Activated CD4-positive, alpha-beta memory T cell treated with anti-CD3 and anti-CD28 coated beads, Interleukin-2, amount 10 ng/mL, durations not matched to agents 7 days and 5 days (primary cell): ENCODE data around the gene RAB41. TPM values are rescaled to one million over a fixed set of nuclear protein-coding genes. Genes with fewer than 3 reads are reported as not detected.
"Not testable (repeated sequence)": the region's sequence is repeated elsewhere in the genome, so short reads cannot be mapped to it uniquely, and the experiment has no call there.

Source experiments
- CTCF ChIA-PET: fragments of 350-600 bp; sonication (Branson Sonifier 250); formaldehyde crosslinking; loops from one replicate; lab custom pipeline; 2021; ENCODE audit warnings: antibody characterized with exemption, inconsistent platforms; lab: Charles Lee
- POLR2A ChIA-PET: fragments of 350-600 bp; sonication (Branson Sonifier 250); formaldehyde crosslinking; loops from one replicate; lab custom pipeline; 2021; ENCODE audit warnings: antibody characterized with exemption; lab: Charles Lee
- DNase-seq: peaks from one replicate; pipeline ENCODE4 v3.0.0-alpha.2; 2020
- H3K27ac Mint-ChIP-seq: one replicate; pipeline ENCODE4 v1.8.0; 2021; ENCODE audit warnings: mild to moderate bottlenecking, mixed read lengths
- H3K27me3 Mint-ChIP-seq: one replicate; pipeline ENCODE4 v1.8.0; 2021; ENCODE audit warnings: mixed read lengths
- H3K36me3 Mint-ChIP-seq: one replicate; pipeline ENCODE4 v1.8.0; 2021; ENCODE audit warnings: low read depth, mixed read lengths
- H3K4me1 Mint-ChIP-seq: one replicate; pipeline ENCODE4 v1.8.0; 2021; ENCODE audit warnings: mixed read lengths
- H3K4me3 Mint-ChIP-seq: one replicate; pipeline ENCODE4 v1.8.0; 2021; ENCODE audit warnings: mild to moderate bottlenecking, mixed read lengths
- H3K9me3 Mint-ChIP-seq: one replicate; pipeline ENCODE4 v1.8.0; 2021; ENCODE audit warnings: mixed read lengths
- total RNA-seq, 2 experiments: library from RNA; stranded (reverse); gene quantifications; one replicate each; pipeline ENCODE4 v1.2.3, GENCODE V29; 2021

The RAB41 gene
- total RNA-seq, 2 experiments from 2014 or later: not detected

DNA sequence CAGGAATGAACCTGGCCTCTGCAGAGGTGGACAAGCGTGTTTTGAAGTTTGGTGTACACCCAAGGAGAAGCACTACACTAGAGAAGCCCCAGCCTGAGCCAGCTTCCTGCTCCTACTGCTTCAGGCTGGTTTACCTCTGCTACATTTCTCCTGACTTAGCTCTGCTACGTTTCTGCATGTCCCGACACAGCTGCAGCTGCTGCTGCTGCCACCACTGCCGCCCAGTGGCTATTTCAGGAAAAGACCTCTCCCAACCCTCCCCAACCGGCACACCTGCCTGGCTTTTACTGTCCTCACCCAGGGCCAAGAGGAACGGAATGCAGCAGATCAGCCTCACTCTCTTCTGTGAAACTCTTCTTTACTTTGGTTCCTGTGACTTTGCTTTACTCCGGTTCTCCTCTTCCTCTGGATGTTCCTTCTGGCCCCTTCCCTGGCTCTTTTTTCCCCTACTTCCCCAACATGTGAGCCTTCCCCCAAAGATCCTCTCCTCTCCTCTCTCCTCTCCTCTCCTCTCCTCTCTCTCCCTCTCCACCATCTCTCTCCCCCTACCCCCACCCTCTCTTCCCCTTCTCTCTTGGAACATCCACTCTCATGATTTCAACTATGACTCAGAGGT, 18.9 kb upstream of the RAB41 start:
- peak; percentile 35 for DNase-seq
- Mint-ChIP-seq H3K27ac (no peak overlapping the region), H3K4me1 (peaks cover under 1% of the 10 kb centered on the region), H3K9me3 (no peaks in the 10 kb centered on the region), H3K4me3 (no peak overlapping the region), H3K36me3 (no peaks in the 10 kb centered on the region), H3K27me3 (no peaks in the 10 kb centered on the region)
- ChIA-PET POLR2A (no interaction called here), CTCF (no interaction called here)

DNA sequence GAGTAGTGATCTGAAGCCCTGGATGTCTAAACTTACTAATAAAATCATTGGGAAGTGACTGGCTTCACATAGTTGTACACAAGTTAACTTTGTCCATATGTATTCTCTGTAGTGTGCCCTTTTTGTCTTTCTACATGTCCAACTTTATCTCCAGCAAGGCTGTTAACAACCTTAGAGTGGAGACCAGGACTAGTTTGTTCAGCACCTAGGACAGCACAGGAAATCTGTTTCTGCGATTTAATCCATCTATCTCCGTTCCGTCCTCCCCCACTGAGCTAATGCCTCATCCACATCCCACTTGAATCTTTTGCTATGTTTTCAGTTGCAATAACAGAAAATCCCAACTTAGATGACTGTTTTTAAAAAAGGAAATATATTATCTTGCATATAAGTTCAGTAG, 17.2 kb upstream of the RAB41 start:
- no peaks in the 10 kb centered on the region for H3K9me3 Mint-ChIP-seq

DNA sequence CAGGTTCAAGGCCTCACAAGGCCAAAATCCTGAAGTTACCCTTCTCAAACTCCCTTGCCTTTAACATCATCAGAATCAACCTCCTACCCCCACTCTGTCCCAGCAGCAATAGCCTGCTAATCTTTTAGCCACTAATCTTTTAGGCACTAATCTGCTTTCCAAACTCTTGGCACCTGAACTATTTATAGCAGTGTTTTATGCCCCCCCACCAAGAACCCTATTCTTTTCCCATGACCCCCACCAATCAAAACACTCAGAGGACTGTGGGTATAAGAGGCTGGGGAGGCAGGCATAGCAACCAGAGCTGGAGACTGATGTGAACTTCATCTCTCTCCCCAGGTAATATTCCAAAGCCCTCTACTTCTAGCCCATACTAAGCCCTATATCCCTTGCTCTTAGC, 13.9 kb upstream of the RAB41 start, which contains the start of gene ARR3:
Gene ARR3, plus strand, starts transcription at position 301 of the 400 bp plus-strand sequence. CDS start 1,052 bp downstream, outside the sequence.
- Mint-ChIP-seq H3K36me3 (no peaks in the 10 kb centered on the region), H3K27ac (no peak within 1 kb of the TSS), H3K4me3 (no peak within 1 kb of the TSS), H3K27me3 (no peaks in the 10 kb centered on the region), H3K9me3 (no peaks in the 10 kb centered on the region), H3K4me1 (no peaks in the 10 kb centered on the region)
- ChIA-PET POLR2A (no interaction called here), CTCF (no interaction called here)
- no peak for DNase-seq

More for the DNA sequence above, 17.2 kb upstream of the RAB41 start:
- H3K4me1 Mint-ChIP-seq: no peaks in the 10 kb centered on the region
- POLR2A ChIA-PET: no interaction called here
- H3K4me3 Mint-ChIP-seq: no peak overlapping the region
- no peaks in the 10 kb centered on the region for H3K36me3 Mint-ChIP-seq
- no peak overlapping the region for H3K27ac Mint-ChIP-seq
- CTCF ChIA-PET: no interaction called here
- H3K27me3 Mint-ChIP-seq: no peaks in the 10 kb centered on the region
- DNase-seq: no peak

DNA sequence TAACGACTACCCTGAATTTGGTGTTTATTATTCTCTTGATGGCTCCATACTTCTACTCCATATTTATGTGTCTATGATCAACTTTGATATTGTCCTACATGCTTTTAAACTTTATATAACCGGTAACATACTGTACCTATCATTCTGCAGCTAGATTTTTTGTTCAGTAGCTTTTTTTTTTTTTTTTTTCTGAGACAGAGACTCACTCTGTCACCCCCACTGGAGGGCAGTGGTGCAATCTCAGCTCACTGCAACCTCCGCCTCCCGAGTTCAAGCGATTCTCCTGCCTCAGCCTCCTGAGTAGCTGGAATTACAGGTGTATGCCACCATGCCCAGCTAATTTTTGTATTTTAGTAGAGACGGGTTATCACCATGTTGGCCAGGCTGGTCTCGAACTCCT, 7.9 kb upstream of the RAB41 start:
- H3K4me3 Mint-ChIP-seq, DNase-seq, H3K9me3 Mint-ChIP-seq, H3K27me3 Mint-ChIP-seq, H3K36me3 Mint-ChIP-seq, POLR2A ChIA-PET, CTCF ChIA-PET, H3K4me1 Mint-ChIP-seq, H3K27ac Mint-ChIP-seq: not testable (repeated sequence)

DNA sequence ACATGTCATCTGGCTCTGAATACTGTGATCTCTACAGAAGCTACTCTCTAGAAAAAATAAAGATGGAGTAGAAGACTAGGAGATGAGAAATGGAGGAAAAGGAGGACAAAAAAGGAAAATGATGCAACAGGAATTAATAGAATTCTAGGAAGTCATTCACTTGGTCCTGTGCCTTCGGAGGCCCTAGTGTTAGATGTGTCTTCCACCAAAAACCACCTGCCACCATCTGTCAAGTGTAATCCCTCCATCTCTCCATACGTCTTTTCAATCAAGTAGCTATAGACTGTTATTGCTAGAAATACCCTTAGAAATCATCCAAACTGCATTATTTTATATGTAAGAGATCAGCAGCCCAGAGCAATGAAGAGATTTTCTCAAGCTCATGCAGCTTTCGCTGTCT, 2.9 kb upstream of the RAB41 start:
- Mint-ChIP-seq H3K27ac (no peak overlapping the region), H3K27me3 (no peaks in the 10 kb centered on the region), H3K4me1 (no peaks in the 10 kb centered on the region), H3K4me3 (no peak overlapping the region), H3K36me3 (peaks cover 8% of the 10 kb centered on the region), H3K9me3 (no peaks in the 10 kb centered on the region)
- no peak for DNase-seq
- POLR2A ChIA-PET: interaction anchor here (1.6 kb wide), 1 partner anchor 11 kb away, joined by 4 read pairs; the partner anchor contains the start of genes KIF4A and PDZD11
- CTCF ChIA-PET: no interaction called here

DNA sequence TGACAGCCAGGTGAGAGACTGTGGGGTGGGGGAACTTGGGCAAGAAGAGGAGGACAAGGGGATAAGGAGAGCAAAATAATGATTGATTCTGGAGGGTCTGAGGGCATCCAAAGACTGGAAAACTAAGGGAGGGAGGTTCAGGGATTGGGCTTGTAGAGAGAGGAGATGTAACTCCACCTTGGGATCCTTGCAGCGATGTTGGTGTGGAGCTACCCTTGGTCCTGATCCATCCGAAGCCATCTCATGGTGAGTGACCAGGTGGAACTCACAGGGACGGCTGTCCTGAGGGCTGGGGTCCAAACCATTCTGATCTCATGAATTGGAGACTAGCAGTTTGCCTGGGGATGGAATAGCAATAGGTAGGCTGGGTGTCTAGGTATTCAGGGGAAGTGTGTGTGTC, 1.4 kb upstream of the RAB41 start:
- ChIA-PET CTCF (no interaction called here), POLR2A (interaction anchor here (1.6 kb wide), 1 partner anchor 9 kb away, joined by 4 read pairs; the partner anchor contains the start of genes KIF4A and PDZD11)
- Mint-ChIP-seq H3K9me3 (no peaks in the 10 kb centered on the region), H3K4me1 (no peaks in the 10 kb centered on the region), H3K4me3 (no peak overlapping the region), H3K27ac (no peak overlapping the region), H3K27me3 (no peaks in the 10 kb centered on the region), H3K36me3 (peaks cover 8% of the 10 kb centered on the region)
- no peak for DNase-seq

DNA sequence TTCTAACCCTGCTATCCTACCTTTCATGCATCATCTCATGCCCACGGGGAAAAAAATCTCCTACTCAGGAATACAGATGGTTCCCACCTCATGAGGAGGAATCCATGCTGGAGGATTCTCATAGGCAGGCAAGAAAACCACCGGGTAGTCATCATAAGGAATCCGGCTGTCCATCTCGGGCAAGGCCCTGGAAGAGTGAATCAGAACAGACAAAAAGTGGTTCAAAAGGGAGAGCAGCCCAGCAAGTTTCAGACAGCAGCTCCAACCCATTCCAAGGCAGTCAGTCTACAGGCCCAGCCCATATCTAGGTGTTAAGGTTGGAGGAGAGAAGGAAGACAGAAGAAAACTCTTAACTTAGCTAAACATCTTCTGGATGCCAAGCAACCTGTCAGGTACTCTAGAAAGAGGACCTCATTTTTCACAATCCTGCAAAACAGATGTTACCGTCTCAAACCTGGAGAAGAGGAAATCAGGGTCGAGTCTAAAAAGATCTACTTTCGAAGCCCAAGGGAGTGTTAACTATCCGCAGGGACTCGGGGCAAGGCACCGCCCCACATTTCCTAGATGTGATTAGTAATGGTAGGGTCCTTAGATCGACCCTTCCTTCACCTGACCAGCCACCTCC, 7.3 kb downstream of the RAB41 start:
- Mint-ChIP-seq H3K36me3 (peaks cover 32% of the 10 kb centered on the region), H3K27ac (peak overlapping the region; percentile 85), H3K4me1 (peaks cover 33% of the 10 kb centered on the region), H3K9me3 (no peaks in the 10 kb centered on the region), H3K27me3 (no peaks in the 10 kb centered on the region), H3K4me3 (peak overlapping the region; percentile 89)
- no peak for DNase-seq
- ChIA-PET POLR2A (interaction anchor here (0.6 to 2.0 kb wide), 7 partner anchors 10 to 1988 kb away, joined by 3 to 10 read pairs (median 3); partner anchors contain the start of genes IGBP1 and RPS4X), CTCF (interaction anchor here (0.6 to 3.1 kb wide), 6 partner anchors 11 to 375 kb away, joined by 3 to 11 read pairs (median 4); partner anchors contain the start of gene IGBP1)

DNA sequence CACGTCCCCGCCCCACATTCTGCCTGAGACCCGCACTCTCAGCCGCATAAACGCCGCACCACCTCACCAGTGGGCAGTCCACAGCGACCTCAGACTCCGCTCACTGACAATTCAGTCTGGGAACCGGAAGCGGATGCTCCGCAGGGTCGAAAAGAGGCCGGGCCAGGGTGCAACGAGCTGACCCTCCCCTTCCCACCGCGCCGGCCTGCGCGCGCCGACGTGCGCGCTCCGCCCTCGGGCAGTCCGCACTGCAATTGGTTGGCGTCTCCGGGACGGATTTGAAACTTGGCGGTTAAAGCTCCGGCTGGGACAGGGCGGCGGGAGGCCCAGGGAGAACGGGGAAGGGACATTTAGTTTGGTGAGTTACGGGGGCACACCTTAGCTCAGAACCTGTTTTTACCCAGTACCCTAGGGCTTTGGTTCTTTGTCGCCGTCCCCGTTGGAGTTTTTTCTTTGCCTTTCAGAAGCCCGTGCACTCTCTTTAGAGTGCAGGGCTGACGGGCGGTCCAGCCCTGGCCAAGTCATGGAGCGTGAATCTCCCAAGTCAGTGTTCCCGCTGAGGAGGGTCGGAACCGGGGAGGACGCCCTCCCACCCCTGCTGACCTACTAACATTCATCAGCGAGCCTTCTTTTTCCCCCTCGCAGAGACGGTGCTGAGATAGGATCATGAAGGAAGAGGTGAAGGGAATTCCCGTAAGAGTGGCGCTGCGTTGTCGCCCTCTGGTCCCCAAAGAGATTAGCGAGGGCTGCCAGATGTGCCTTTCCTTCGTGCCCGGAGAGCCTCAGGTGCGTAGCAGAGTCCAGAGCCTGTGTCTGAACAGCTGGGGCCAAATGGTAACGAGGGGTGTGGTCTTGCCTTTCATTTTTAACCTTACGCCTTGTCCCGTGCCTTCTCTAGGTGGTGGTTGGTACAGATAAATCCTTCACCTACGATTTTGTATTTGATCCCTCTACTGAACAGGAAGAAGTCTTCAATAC, 8.1 kb downstream of the RAB41 start, which contains the start of the genes KIF4A and PDZD11:
Gene KIF4A, plus strand, starts transcription at position 312 of the 978 bp plus-strand sequence. Its CDS starts 355 bp downstream, at position 667.
Gene PDZD11, minus strand, starts transcription at position 135 of the 978 bp plus-strand sequence. CDS start 586 bp downstream, outside the sequence.
- Mint-ChIP-seq H3K27ac (peak within 1 kb of the TSS; percentile 85), H3K4me1 (peaks cover 33% of the 10 kb centered on the region), H3K27me3 (no peaks in the 10 kb centered on the region), H3K4me3 (peak within 1 kb of the TSS; percentile 89), H3K9me3 (no peaks in the 10 kb centered on the region), H3K36me3 (peaks cover 32% of the 10 kb centered on the region)
- POLR2A ChIA-PET: interaction anchor here (0.6 to 2.0 kb wide), 10 partner anchors 10 to 1987 kb away, joined by 3 to 10 read pairs (median 3); partner anchors contain the start of genes IGBP1 and RPS4X
- CTCF ChIA-PET: interaction anchor here (0.6 to 3.1 kb wide), 7 partner anchors 10 to 375 kb away, joined by 3 to 11 read pairs (median 4); partner anchors contain the start of gene IGBP1
- peak; percentile 88 for DNase-seq

DNA sequence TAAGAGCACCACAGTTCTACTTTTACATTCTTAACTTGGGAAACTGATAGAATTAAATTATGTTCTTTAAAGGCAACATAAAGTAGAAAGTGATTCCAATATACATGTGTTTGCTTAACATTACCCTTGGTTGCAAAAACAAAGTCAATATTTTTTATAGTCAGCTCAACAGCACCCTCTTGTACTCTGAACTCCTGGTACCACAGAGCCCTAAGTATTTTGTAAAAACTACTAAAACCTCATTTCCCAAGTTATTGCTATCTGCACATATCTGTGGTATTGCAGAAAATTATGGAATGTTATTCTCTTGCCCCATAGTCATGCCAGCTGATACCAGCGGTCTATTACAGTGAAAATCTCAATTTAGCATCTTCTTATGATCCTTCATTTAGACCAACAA, 10.8 kb downstream of the RAB41 start:
- H3K4me3 Mint-ChIP-seq: no peak overlapping the region
- ChIA-PET POLR2A (no interaction called here), CTCF (no interaction called here)
- H3K9me3 Mint-ChIP-seq: no peaks in the 10 kb centered on the region
- H3K27me3 Mint-ChIP-seq: no peaks in the 10 kb centered on the region
- no peak overlapping the region for H3K27ac Mint-ChIP-seq
- H3K4me1 Mint-ChIP-seq: peaks cover 33% of the 10 kb centered on the region
- DNase-seq: no peak
- peaks cover 26% of the 10 kb centered on the region for H3K36me3 Mint-ChIP-seq

DNA sequence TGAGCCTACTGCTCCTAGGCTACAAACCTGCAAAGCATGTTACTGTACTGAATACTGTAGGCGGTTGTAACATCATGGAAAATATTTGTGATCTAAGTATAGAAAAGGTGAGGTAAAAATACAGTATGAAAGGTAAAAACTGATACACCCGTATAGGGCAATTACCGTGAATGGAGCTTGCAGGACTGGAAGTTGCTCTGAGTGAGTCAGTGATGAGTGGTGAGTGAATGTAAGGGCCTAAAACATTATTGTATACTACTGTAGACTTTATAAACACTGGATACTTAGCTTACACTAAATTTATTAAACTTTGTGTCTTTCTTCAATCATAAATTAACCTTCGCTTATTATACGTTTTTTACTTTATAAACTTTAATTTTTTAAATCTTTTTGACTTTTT, 11.6 kb downstream of the RAB41 start:
- H3K27ac Mint-ChIP-seq: no peak overlapping the region
- ChIA-PET POLR2A (no interaction called here), CTCF (no interaction called here)
- no peak overlapping the region for H3K4me3 Mint-ChIP-seq
- H3K27me3 Mint-ChIP-seq: no peaks in the 10 kb centered on the region
- no peak for DNase-seq
- peaks cover 30% of the 10 kb centered on the region for H3K4me1 Mint-ChIP-seq
- peaks cover 25% of the 10 kb centered on the region for H3K36me3 Mint-ChIP-seq
- H3K9me3 Mint-ChIP-seq: no peaks in the 10 kb centered on the region

DNA sequence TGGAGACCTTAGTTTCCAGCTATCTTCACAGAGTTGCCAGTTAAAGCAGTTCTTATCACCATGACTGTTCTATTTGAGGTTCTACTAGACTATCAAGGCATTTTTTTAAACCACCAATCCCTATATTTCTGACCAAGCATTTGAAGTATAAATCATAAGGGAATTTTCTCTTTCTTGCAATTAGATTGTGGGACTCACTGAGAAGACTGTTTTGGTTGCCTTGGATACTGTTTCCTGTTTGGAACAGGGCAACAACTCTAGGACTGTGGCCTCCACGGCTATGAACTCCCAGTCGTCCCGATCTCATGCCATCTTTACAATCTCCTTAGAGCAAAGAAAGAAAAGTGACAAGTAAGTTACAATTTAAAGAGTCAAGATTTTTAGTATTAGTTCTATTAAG, 19.7 kb downstream of the RAB41 start:
- H3K36me3 Mint-ChIP-seq: peaks cover 62% of the 10 kb centered on the region
- H3K9me3 Mint-ChIP-seq: no peaks in the 10 kb centered on the region
- ChIA-PET POLR2A (no interaction called here), CTCF (no interaction called here)
- H3K4me1 Mint-ChIP-seq: peaks cover 11% of the 10 kb centered on the region
- no peaks in the 10 kb centered on the region for H3K27me3 Mint-ChIP-seq
- no peak for DNase-seq
- H3K4me3 Mint-ChIP-seq: no peak overlapping the region
- H3K27ac Mint-ChIP-seq: no peak overlapping the region

DNA sequence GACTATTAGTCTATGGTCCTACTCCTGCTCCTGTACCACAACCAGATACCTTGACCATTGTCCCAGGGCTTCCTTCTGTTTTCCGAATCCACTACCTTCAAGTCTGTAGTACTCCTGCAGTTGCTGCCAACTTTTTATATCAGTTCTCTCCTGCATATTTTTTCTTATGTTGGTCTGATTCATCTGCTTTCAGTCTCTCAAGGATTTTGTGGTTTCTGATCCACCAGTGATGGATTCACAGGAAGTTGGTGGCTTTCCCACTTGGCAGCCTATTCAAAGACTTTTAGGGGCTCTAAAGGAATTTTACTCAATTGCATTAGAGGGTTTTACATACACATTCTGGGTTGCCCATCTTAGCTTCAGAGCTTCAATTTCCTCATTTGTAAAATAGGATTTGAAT, 31.5 kb downstream of the RAB41 start:
- Mint-ChIP-seq H3K4me1 (no peaks in the 10 kb centered on the region), H3K36me3 (peaks cover 43% of the 10 kb centered on the region), H3K4me3 (no peak overlapping the region), H3K27ac (no peak overlapping the region), H3K9me3 (no peaks in the 10 kb centered on the region), H3K27me3 (no peaks in the 10 kb centered on the region)
- ChIA-PET POLR2A (no interaction called here), CTCF (no interaction called here)
- no peak for DNase-seq
